ENCODE data around the gene PHF20.
"Not testable (repeated sequence)": the region's sequence is repeated elsewhere in the genome, so short reads cannot be mapped to it uniquely, and the experiment has no call there.

The PHF20 gene

DNA sequence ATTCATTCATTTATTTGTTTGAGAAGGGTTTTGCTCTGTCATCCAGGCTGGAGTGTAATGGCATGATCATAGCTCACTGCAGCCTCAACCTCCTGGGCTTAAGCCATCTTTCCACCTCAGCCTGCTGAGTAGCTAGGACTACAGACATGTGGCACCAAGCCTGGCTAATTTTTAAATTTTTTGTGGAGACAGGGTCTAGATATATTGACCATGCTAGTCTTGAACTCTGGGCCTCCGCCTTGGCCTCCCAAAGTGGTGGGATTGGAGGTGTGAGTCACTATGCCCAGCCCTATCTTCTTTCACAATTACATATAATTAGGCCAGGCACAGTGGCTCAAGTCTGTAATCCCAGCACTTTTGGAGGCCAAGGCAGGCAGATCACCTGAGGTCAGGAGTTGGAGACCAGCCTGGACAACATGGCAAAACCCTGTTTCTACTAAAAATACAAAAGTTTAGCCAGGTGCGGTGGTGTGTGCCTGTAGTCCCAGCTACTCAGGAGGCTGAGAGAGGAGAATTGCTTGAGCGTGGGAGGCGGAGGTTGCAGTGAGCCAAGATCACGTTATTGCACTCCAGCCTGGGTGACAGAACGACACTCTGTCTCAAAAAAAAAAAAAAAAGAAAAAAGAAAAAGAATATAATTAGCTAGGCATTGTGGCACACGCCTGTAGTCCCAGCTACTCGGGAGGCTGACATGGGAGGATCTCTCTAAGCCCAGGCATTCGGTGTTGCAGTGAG is 110.8 kb downstream of the PHF20 start:
- not testable (repeated sequence) for DNase-seq (ENCODE audit: insufficient read length, low spot score); FAIRE-seq

DNA sequence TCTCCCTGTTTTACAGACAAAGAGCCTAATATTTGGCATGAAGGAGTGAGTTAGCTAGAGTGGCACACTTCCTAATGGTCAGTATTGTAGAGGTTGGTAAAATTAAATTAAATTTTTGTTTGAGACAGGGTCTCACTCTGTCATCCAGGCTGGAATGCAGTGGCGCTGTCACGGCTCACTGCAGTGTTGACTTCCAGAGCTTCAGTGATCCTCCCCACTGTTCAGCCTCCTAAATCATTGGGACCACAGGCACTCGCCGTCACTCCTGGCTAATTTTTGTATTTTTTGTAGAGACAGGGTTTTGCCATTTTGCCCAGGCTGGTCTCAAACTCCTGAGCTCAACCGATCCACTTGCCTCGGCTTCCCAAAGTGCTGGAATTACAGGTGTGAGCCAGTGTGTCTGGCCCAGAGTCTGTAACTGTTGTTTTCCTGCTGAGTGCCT is 111.5 kb downstream of the PHF20 start:
- FAIRE-seq (no peak), DNase-seq (ENCODE audit: insufficient read length, low spot score) (no peak)

DNA sequence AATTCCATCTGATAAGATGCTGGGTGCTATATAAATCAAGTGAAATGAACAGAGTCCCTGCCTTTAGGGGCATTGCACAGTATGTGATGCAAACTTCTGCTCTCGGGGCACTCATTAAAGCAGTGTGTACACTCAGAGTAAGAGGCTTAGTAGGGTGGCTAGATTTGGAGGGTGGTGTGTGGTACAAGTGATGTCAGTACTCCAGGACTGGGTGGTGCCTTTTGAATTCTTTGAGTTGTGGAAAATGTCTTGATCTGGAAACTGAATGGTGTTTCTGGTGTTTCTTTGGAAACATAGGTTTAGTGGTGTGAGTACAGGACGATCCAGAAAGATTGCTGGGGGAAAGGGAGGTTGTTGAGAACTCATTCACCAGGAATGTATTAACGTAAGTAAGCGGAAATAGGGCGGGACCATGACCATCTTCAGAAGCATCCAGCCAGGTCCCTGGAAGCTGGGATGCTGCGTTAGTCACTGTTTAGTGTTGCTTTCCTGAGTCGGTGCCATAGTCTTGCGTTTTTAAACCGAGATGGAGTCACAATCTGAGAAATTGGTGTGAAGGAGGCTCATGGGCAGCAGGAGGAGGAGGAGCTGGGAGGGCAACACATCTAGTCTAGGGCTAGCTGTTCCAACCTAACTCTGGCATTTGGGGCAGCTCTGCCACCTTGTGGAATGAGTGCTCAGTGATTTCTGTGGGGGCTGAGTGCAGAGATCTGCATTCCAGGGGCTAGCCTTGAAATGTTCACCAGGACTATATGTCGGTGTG is 112.1 kb downstream of the PHF20 start:
- FAIRE-seq (peak; percentile 97), DNase-seq (ENCODE audit: insufficient read length, low spot score) (peak; percentile 88)

DNA sequence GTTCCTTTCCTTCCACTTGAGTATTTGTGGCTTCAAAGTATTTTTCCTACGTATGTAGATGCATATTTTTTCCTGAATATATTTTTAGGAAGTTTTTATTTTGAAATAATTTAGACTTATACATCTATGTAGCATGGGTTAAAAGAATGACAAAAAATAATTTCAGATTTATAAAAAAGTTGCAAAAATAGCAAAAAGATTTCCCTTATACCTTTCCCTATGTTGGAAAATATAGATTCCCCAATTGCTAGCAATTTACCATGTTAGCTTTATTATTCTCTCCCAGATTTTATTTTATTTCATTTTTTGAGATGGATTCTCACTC is 112.7 kb downstream of the PHF20 start:
- DNase-seq (ENCODE audit: insufficient read length, low spot score), result no peak
- FAIRE-seq, result no peak

DNA sequence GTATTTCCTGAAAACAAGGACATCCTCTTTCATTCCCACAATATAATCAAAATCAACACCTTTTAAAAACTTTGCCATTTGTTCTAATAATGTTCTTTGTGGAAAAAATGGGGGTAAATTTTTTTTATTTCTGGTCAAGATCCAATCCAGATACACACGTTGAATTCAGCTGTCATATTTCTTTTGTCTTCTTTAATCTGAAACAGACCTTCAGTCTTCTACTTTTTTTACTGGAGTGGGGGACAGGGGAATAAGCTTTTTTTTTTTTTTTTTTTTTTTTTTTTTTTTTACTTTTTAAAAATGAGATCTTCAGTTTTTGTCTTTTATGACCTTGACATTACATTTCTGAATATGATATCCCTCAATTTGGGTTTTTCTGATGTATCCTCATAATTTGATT is 113.4 kb downstream of the PHF20 start:
- DNase-seq (ENCODE audit: insufficient read length, low spot score) (no peak), FAIRE-seq (no peak)

DNA sequence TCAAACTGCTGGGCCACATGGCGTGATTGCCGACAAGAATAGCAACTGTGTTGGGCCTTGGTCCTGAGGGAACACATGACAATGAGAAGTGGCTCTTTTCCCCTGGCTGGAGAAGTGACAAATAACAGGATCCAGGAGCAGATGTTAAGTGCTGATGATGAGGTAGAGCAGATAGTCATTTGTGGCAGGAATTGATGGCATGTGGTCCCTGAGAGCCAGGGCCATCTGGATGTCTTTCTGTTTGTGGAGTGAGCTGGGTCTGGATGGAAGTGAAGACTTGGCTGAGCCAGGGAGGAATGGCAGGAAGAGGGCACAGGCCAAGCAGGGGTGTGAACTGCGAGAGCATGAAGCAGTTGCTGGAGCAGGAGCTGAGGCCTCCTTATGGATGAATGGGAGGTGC is 114.7 kb downstream of the PHF20 start:
- FAIRE-seq (no peak), DNase-seq (ENCODE audit: insufficient read length, low spot score) (no peak)

DNA sequence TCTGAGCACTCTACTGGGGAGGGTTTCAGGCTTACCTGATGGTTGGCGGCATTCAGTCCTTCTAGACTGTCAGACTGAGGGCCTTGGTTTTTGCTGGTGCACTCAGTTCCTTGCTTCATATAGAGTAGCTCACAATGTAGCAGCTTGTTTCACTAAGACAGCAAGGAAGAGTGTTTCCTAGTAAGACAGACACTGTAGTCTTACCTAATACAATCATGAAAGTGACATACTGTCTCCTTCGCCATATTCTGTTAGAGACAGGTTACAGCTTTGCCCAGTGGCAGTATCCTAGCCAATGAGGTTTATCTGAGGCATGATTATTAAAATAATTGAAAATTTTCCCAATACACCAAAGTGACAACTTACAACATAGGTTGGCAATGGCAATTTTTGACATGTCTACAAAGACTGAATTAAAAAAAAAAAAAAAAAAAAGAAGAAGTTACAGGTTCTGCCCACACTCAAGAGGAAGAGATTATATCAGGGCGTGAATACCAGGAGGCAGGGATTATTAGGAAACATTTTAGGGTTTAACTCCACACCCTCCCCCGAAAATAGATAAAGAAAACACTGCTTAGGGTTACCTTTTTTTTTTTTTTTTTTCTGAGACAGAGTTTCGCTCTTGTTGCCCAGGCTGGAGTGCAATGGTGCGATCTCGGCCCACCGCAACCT is 115.7 kb downstream of the PHF20 start:
- FAIRE-seq (no peak), DNase-seq (ENCODE audit: insufficient read length, low spot score) (no peak)

DNA sequence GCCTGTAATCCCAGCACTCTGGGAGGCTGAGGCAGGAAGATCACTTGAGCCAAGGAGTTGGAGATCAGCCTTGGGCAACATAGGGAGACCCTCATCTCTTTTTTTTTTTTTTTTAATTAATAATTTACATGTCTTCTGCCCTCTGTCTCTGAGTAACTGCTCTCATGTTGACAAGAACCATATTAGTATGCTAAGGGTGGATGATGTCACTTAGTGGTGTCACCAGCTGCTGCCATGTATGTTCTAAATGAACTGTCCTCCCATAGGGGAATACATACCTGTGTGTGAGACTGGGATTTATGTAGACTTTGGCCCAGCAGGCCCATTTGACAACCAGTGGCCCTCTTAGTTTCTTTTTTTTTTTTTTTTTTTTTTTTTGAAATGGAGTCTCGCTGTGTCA is 116.8 kb downstream of the PHF20 start:
- no peak for DNase-seq (ENCODE audit: insufficient read length, low spot score)
- FAIRE-seq, result no peak

DNA sequence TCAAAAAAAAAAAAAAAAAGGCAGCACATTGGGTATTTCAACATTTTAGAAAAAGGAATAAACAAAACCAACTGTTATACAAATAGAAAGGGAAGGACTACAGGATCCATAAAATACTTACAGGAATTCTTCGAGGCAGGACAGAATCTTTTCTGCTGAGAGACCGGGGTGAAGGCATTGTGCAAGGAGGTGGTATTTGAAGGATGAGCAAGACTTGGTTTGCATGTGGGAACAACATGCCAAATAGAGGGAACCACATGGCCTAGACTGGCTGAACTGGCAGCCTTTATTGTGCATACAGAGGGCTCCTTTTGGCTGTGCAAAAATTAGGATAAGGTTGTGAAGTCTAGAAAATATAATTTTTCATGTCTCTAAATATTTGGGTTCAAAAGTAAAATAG is 119.6 kb downstream of the PHF20 start:
- no peak for DNase-seq (ENCODE audit: insufficient read length, low spot score)
- FAIRE-seq, result no peak

DNA sequence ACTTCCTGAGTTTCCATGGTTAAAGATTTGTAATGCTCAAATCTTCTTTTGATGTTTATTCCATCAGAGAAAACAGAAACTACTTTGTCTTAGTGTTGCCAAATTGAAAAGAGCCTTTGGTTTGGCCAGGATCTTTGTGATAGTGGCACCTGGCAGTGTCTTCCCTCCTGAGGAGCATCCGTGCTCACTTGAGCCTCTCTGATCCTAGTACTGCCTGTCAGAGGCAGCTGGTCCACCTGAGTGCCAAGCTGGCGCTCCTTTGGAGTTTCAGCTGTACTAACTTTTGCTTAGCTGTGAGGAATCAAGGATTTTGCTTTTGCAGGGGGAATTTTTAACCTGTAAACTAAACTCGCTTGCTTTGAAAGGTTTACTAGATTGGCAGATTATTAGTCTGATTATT is 121.1 kb downstream of the PHF20 start:
- DNase-seq (ENCODE audit: insufficient read length, low spot score) (no peak), FAIRE-seq (no peak)

DNA sequence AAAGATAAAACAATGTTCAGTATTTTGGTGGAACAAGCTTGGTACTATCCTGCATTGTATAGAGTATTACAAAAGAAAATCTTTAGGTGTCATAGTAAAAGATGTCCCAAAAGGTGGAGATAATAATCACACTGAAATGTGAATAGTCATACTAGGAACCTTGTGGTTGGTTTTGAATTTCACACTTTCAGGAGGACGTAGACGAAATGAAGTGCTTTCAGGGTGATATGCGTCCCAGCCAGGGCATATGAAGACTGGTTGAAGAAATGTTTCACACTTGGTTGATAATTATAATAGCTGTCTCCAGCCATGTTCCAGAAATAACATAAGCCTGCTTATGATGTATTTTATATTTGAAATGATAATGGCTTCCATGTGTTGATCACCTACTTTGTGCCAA is 122.1 kb downstream of the PHF20 start:
- no peak for FAIRE-seq
- DNase-seq (ENCODE audit: insufficient read length, low spot score), result no peak

DNA sequence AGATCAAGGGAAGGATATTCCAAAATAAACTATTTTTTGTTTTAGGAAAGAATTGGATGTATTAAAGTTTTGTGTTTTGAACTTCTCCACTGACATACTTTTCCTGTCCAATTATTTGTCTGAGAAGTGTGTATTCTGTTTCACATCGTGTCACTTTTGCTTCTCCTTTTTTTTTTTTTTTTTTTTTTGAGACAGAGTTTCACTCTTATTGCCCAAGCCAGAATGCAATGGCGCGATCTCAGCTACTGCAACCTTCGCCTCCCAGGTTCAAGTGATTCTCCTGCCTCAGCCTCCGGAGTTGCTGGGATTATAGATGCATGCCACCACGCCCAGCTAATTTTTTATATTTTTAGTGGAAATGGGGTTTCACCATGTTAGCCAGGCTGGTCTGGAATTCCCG is 123.7 kb downstream of the PHF20 start:
- FAIRE-seq; DNase-seq (ENCODE audit: insufficient read length, low spot score): not testable (repeated sequence)

DNA sequence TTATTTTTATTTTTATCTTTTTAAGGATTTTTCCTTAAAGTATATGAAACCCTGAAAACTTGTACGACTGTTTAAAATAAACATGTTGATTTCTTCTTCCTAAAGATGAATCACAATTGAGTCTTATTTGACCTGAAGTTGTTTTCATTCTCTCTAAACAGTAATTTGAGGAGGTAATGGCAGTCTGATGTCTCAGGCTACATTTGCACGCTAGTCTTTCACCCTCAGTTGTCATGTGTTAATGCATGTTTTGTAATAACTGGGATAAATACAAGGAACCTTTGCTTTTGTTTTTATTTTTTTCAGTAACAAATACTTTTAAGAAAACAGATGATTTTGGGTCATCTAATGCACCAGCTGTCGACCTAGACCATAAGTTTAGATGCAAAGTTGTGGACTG is 127.2 kb downstream of the PHF20 start:
- FAIRE-seq (no peak), DNase-seq (ENCODE audit: insufficient read length, low spot score) (no peak)

DNA sequence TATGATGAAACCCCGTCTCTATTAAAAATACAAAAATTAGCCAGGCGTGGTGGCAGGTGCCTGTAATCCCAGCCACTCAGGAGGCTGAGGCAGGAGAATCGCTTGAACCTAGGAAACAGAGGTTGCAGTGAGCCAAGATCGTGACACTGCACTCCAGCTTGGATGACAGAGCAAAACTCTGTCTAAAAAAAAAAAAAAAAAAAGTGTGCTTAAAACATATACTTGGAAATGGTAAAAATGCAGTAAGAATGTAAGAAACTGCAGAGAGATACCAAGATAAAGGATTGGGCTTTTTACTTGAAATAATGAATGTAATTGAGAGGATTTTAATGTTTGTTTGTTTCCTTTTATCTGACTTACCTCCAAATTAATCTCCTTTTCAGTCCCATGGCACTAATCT is 129.4 kb downstream of the PHF20 start:
- not testable (repeated sequence) for DNase-seq (ENCODE audit: insufficient read length, low spot score); FAIRE-seq

DNA sequence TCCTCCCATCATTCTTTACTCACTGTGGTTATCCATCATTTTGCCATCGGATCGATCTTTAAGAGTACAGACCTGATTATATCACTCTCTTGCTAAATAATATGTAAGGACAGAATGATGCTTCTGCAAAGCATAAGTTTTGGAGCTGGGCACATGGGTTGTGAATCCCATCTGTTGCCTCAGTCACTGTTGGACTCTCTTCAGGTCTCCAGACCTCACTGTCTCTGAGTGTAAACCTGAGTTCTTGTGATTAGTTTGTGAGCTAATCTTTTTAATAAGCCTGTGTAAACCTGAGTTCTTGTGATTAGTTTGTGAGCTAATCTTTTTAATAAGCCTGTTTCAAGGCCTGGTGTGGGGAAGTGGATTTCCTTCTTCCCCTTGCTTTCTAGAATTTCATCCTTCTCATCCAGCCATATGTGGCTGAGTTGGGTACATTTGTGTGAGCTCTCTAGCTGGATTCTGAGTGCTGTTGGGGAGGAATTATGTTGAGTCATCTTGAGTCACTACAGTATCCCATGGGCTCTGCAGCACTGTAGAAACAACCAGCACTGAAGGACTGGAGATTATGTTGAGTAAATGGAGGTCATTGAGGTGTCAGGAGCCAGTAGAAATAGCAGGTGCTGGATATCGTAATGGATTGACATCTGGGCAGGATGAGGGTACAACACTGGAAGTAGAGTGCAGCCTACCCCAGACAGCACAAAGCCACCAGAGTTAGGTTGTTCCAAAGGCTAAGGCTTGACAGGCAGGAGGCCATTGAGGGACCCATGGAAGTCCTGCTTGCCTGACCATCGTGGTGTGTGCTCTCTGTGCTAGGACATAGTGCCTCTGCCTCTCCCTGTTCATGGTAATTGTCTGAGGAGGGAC is 130.1 kb downstream of the PHF20 start:
- FAIRE-seq (no peak), DNase-seq (ENCODE audit: insufficient read length, low spot score) (peak; percentile 66)

DNA sequence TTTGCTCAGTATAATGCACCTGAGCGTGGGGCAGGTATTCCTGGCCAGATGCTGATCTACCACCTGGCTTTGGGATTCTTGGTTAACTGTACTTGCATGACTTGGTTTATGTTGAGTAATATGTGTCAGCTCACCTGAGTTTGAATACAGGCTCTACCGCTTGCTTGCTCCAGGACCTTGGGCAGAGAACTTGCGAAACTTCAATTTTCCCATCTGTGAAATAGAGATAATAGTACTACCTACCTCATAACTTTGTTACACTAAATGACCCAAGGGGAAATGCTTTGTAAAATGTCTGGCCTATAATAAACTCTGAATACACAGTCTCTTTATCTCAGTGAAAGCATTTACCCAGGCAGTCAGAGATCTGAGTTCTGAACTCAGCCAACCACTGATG is 130.7 kb downstream of the PHF20 start:
- FAIRE-seq (no peak), DNase-seq (ENCODE audit: insufficient read length, low spot score) (no peak)

DNA sequence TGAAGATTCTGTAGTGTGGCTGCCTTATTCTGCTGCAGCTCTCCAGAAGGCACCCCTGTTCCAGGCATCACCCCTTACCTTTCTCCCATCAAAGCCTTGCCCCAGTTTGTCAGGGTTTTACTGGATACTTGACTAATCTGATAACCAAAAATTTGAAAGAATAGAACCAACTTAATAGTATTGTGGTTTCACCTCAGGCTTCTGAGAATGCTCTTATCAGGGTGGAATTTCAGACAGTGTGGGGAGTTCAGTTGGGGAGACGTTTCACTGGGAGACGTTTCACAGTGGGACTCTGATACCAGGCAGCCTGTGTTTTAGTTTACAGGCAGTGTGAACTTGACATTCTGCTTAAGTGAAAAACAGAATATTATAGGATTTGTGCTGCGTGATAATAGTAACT is 132.0 kb downstream of the PHF20 start:
- no peak for DNase-seq (ENCODE audit: insufficient read length, low spot score)
- FAIRE-seq, result no peak

DNA sequence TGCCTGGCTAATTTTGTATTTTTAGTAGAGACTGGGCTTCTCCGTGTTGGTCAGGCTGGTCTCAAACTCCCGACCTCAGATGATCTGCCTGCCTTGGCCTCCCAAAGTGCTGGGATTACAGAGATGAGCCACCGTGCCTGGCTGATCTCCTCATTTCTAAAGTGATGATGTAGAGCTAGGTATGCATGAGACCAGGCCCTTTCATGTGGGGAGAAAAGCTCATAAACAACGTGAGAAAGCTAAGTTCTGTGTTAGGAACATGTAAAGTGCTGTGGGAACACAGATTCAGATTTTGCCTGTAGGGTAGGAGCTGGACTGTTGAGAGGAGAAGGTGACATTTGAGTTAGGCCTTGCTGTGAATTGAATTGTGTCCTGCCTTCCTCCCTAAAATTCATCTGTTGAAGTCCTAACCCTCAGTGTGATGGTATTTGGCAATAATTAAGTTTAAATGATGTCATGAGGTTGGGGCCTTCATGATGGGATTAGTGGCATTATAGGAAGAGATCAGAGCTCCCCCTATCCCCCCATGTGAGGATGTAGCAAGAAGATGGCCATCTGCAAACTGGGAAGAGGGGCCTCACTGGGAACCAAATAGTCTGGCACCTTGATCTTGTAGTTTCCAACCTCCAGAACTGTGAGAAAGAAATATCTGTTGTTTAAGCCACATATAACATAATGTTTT is 133.3 kb downstream of the PHF20 start:
- DNase-seq (ENCODE audit: insufficient read length, low spot score), result no peak
- FAIRE-seq, result no peak

DNA sequence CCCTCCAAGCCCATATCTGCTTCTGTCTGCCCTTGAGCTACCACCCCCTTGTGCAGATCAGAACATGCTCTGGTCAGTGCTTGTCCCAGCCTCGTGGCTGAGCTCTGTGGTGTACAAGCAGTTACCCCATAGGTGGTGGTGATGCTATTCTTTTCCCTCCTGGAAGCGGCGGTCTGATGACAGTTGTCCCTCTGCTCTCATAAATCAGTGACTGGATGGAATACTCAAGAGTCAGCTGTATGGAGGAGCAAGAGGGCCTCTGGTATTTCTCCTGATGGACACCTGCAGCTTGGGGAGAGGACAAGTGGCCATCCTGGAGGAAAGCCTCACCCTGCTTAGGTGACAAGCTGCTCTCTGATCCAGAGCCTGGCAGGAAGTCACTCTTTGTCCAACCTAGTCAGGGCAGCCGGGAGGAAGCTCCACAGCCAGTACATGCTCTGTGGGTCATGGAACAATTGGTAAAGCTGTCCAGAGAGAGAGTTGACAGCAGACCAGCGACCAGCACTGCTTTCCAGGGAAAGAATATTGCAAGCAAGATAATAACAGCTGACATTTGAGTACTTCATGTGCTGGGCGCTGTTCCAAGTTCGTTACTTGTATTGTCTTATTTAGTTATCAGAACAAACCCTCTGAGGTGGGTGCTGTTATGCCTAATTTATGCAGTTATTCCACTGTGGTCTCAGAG is 135.3 kb downstream of the PHF20 start:
- DNase-seq (ENCODE audit: insufficient read length, low spot score) (no peak), FAIRE-seq (no peak)

DNA sequence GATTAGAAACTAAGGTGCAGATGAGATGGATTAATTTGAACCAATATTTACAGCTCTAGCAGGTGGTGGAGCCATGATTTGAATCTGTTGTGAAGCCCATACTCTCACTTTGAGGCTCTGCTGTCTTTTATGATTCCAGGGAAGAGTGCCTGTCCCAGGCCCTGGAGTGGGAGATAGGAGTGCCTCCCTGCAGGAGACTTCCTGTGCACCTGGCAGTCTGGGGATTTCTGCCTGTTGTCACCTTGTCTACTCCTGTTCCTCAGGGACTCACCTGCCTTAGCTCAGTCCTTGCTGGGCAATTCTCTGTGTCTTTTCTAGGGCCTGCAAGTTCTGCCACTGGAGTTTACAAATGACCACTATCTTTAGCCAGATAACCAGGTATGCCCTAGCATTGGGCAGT is 136.2 kb downstream of the PHF20 start:
- DNase-seq (ENCODE audit: insufficient read length, low spot score), result no peak
- no peak for FAIRE-seq
